Sigmoid colon (tissue), 4 donors: ENCODE results near the gene ACOX2.

Source experiments
- CTCF ChIP-seq, 4 experiments: fragments of 450-650 bp in 3 of 4; fragments of 200-600 bp in 1 of 4; IDR thresholded peaks; one replicate each; pipeline ENCODE4 v1.5.1; 2016 to 2019; ENCODE audit warnings: antibody characterized with exemption in 4 of 4, mild to moderate bottlenecking in 3 of 4, moderate library complexity in 2 of 4
- EP300 ChIP-seq, 4 donors: sonication (generic); formaldehyde crosslinking; IDR thresholded peaks; one replicate each; pipeline ENCODE4 v1.6.1; 2017; ENCODE audit warnings: antibody characterized with exemption in 4 of 4

- no peak for TF ChIP-seq CTCF (IDR thresholded peaks at IDR 0.05)
- TF ChIP-seq EP300 (IDR thresholded peaks at IDR 0.05) = no peak
Measured at GRCh38 chr3:58495101-58495500, 41.9 kb downstream of the ACOX2 start.
